HFF-Myc (cell line): Measurements from ENCODE around the gene USP40.

Source experiments
- DNase-seq: peaks from one replicate; pipeline ENCODE4 v3.0.0-alpha.2; 2011; ENCODE audit warnings: low read depth; ENCODE audit errors: extremely low read depth
- H3K4me3 ChIP-seq: replicated peaks from 2 replicates; pipeline ENCODE4 v1.5.1; 2011; ENCODE audit warnings: low read depth, mild to moderate bottlenecking, control low read depth, low read length
- CTCF ChIP-seq: IDR thresholded peaks from 2 replicates; pipeline ENCODE4 v1.5.1; 2012; ENCODE audit warnings: mild to moderate bottlenecking, low read depth, low read length, control low read depth; ENCODE audit errors: missing control alignments

USP40 gene

GRCh38 chr2:233572468-233572867 lies 5.9 kb upstream of the USP40 start:
- no peak overlapping the region for H3K4me3 ChIP-seq
- no peak for TF ChIP-seq CTCF
- DNase-seq: no peak

DNA sequence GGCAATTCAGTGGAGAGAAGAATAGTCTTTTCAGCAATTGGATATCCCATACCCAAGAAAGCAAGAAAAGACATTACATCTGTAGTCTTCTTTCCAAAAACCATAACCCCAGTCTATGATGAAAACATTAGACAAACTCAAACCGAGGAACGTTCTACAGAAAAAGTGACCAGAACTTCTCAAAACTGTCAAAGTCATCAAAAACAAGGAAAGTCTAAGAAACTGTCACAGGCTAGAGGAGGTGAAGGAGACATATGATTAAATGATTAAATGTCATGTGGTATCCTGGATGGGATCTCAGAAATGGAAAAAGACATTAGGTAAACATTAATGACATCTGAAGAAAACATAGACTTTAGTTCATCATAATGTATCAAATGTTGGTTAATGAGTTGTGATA lies 4.9 kb upstream of the USP40 start:
- no peak for DNase-seq
- no peak for TF ChIP-seq CTCF
- no peak overlapping the region for H3K4me3 ChIP-seq

GRCh38 chr2:233571001-233571400 lies 4.4 kb upstream of the USP40 start:
- DNase-seq: no peak
- H3K4me3 ChIP-seq: no peak overlapping the region
- no peak for TF ChIP-seq CTCF

DNA sequence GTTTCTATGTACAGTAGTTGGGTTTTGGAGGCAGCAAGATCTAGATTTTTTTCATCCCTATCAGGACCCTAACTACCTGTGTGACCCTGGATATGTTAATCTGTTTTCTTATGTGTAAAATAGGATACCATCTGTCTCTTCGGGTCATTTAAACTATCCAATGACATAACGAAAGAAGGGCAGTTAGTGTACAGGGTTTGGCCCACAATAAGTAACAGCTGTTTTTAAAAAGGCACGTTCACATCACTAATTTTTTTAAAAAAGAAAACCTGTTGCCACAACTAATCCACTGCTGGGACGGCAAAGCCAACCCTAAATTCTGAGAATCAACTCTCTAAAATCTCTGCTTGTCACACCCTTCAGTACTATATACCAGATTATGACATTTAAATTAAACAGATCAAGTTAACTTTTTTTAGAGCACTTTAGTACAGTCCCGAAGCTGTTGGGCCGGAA lies 869 bp downstream of the USP40 start:
- TF ChIP-seq CTCF: no peak
- no peak for DNase-seq
- peak overlapping the region; percentile 88 for H3K4me3 ChIP-seq

- no peak overlapping the region for H3K4me3 ChIP-seq
- DNase-seq: no peak
- no peak for TF ChIP-seq CTCF
These were observed 2.7 kb downstream of the USP40 start for GRCh38 chr2:233563663-233564430.

GRCh38 chr2:233556881-233557736 lies 9.5 kb downstream of the USP40 start:
- no peak overlapping the region for H3K4me3 ChIP-seq
- peak; percentile 49 for DNase-seq
- TF ChIP-seq CTCF: no peak
